T-cell (primary cell): ENCODE results near the gene SSRP1. TPM values are rescaled to one million over a fixed set of nuclear protein-coding genes. Genes with fewer than 3 reads are reported as not detected.
A peak's percentile ranks its signal among the peaks of the same experiment; 100 is the strongest.

Source experiments
- ATAC-seq, 4 experiments: fragments of 200-7000 bp in 3 of 4; fragments of 150-1000 bp in 1 of 4; cut with Tn5 transposase; replicated peaks in 1 of 4; 1 replicate in 3 of 4; 2 replicates in 1 of 4; pipeline ENCODE4 v1.10.0; 2021; ENCODE audit warnings: moderate library complexity in 3 of 4, mild to moderate bottlenecking in 2 of 4, moderate number of reproducible peaks in 1 of 4
- CTCF ChIA-PET, 2 donors: fragments of 300-600 bp; sonication (Branson Sonifier 250); formaldehyde crosslinking; loops; one replicate each; lab custom pipeline; 2022; ENCODE audit warnings: antibody characterized with exemption in 2 of 2; lab: Charles Lee
- POLR2A ChIA-PET, 2 donors: fragments of 300-600 bp; sonication (Branson Sonifier 250); formaldehyde crosslinking; loops; one replicate each; lab custom pipeline; 2022; ENCODE audit warnings: antibody characterized with exemption in 2 of 2; lab: Charles Lee
- DNase-seq, 35 experiments: peaks; one replicate each; pipeline versions ENCODE4 v3.0.0 to v3.0.0-alpha.2; 2013 to 2023
- H3K27ac ChIP-seq: one replicate; pipeline ENCODE4 v1.5.1; 2013; ENCODE audit warnings: low read length
- H3K27me3 ChIP-seq, 2 experiments: replicated peaks in 1 of 2; 1 replicate in 1 of 2; 2 replicates in 1 of 2; pipeline versions ENCODE4 v1.6.1 to v1.7.0; 2013; ENCODE audit warnings: low read length in 1 of 2, mixed read lengths in 1 of 2; ENCODE audit not compliant: control insufficient read depth in 2 of 2, insufficient read depth in 2 of 2; ENCODE audit errors: extremely low read depth in 1 of 2
- H3K36me3 ChIP-seq, 2 donors: 1 replicate in 1 of 2; 2 replicates in 1 of 2; pipeline versions ENCODE4 v1.6.1 to v1.7.0; 2013; ENCODE audit warnings: low read length in 1 of 2; ENCODE audit not compliant: control insufficient read depth in 2 of 2, insufficient read depth in 1 of 2; ENCODE audit errors: extremely low read depth in 1 of 2
- H3K4me1 ChIP-seq, 2 experiments: 1 replicate in 1 of 2; 2 replicates in 1 of 2; pipeline versions ENCODE4 v1.6.1 to v1.7.0; 2013; ENCODE audit warnings: low read length in 2 of 2, mixed read lengths in 1 of 2; ENCODE audit not compliant: insufficient read depth in 2 of 2, control insufficient read depth in 1 of 2; ENCODE audit errors: extremely low read depth in 1 of 2
- H3K4me3 ChIP-seq, 2 donors: 1 replicate in 1 of 2; 2 replicates in 1 of 2; pipeline versions ENCODE4 v1.5.1 to v1.7.0; 2013; ENCODE audit warnings: mild to moderate bottlenecking in 2 of 2, low read length in 1 of 2, moderate library complexity in 1 of 2; ENCODE audit not compliant: control insufficient read depth in 1 of 2; ENCODE audit errors: extremely low read depth in 1 of 2
- H3K9me3 ChIP-seq: 2 replicates; pipeline ENCODE4 v1.7.0; 2013
- H3K27ac Mint-ChIP-seq, 2 donors: one replicate each; pipeline ENCODE4 v1.8.0; 2020 to 2021; ENCODE audit warnings: mild to moderate bottlenecking in 2 of 2, mixed read lengths in 2 of 2
- H3K27me3 Mint-ChIP-seq, 2 donors: one replicate each; pipeline ENCODE4 v1.8.0; 2021 to 2022; ENCODE audit warnings: mixed read lengths in 2 of 2
- H3K36me3 Mint-ChIP-seq: one replicate; pipeline ENCODE4 v1.8.0; 2021; ENCODE audit warnings: mixed read lengths
- H3K4me1 Mint-ChIP-seq, 3 donors: one replicate each; pipeline ENCODE4 v1.8.0; 2020 to 2022; ENCODE audit warnings: mixed read lengths in 3 of 3, mild to moderate bottlenecking in 1 of 3
- H3K4me3 Mint-ChIP-seq, 3 donors: one replicate each; pipeline ENCODE4 v1.8.0; 2020 to 2022; ENCODE audit warnings: mild to moderate bottlenecking in 3 of 3, mixed read lengths in 3 of 3, moderate library complexity in 3 of 3
- H3K9me3 Mint-ChIP-seq, 3 donors: one replicate each; pipeline ENCODE4 v1.8.0; 2020 to 2022; ENCODE audit warnings: mixed read lengths in 3 of 3
- WGBS: methylation state at CpG from one replicate; pipeline ENCODE4 v1.1.5; 2013; ENCODE audit warnings: missing lambda C conversion rate; ENCODE audit not compliant: insufficient coverage; 5-methylcytosine and 5-hydroxymethylcytosine counted together
- total RNA-seq, 35 experiments: library from RNA in 6 of 35; stranded (reverse) in 6 of 35; fragments of 120-200 nt in 1 of 35; gene quantifications; one replicate each; pipeline versions ENCODE4 v1.2.1 to v1.2.4 and lab custom pipeline; 2013 to 2026

SSRP1 gene
- total RNA-seq, 5 donors from 2014 or later (not counting 1 experiment from before 2014, with no cell fraction given), result 50.2 to 78.1 (median 75.7) TPM

DNA sequence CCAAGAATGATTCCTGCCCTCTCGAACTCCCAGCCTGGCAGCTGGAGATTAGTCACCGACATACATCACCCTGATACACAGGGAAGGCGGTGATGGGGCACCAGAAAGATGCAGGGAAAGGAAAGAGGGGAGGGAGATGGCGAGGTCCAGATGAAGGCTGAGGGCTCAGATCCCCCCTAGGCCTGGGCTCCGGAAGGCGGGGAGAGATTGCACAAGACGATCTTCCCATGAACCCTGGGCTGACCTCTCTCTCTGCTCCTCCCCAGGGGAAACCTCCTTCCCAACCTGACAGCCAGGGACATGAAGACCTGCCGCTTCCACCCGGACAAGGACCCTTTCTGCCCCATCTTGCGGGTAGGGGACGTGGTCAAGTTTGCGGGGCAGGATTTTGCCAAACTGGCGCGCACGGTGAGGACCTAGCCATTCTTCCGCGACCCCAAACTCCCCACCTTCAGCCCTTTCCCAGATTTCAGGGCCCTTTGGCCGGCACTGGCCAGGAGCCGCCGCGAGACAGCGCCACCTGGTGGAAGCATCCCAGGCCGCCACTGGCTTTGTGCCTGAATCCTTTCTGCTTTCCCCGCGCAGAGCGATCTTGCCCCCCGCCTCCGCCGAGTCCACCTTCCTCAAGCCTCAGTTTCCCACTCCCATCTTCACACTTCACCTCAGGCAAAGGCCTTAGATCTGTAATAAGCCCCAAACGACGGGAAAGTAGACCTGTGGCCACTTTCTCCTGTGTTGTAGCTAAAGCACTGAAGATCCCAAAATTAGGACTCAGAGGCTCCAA lies 14.0 kb upstream of the SSRP1 start:
- Mint-ChIP-seq H3K27ac (no peak overlapping the region), H3K36me3 (no peaks in the 10 kb centered on the region), H3K4me1 (peaks cover 0 to 5% (median 5%) of the 10 kb centered on the region in 3 donors), H3K27me3 (peaks cover 6 to 9% of the 10 kb centered on the region in 2 donors), H3K4me3 (no peak overlapping the region), H3K9me3 (peaks cover 0 to 6% (median 0%) of the 10 kb centered on the region in 3 donors)
- Histone ChIP-seq H3K36me3 (no peaks in the 10 kb centered on the region), H3K4me3 (no peak overlapping the region), H3K9me3 (no peaks in the 10 kb centered on the region), H3K4me1 (peaks cover 0 to 11% of the 10 kb centered on the region in 2 experiments), H3K27ac (no peak overlapping the region), H3K27me3 (peaks cover 0 to 18% of the 10 kb centered on the region in 2 experiments)
- CTCF ChIA-PET, result interaction anchor here (0.6 to 1.3 kb wide), 7 partner anchors 13 to 1220 kb away, joined by 3 to 4 read pairs (median 4); no protein-coding TSS in a partner anchor
- POLR2A ChIA-PET, result no interaction called here
- peak in 31 of 35 experiments; percentile 11 to 75 (median 46) for DNase-seq
- WGBS, result 29% methylated on average over 26 of the region's 31 CpGs
- ATAC-seq, result peak in 3 of 4 experiments; percentile 44 to 64 (median 56)

GRCh38 chr11:57348636-57349313 lies 13.1 kb upstream of the SSRP1 start:
- no peaks in the 10 kb centered on the region for H3K36me3 ChIP-seq
- H3K4me3 Mint-ChIP-seq, result no peak overlapping the region
- no peaks in the 10 kb centered on the region for H3K9me3 ChIP-seq
- H3K27ac Mint-ChIP-seq, result no peak overlapping the region
- H3K9me3 Mint-ChIP-seq, result peaks cover 0 to 6% (median 0%) of the 10 kb centered on the region in 3 donors
- H3K4me1 Mint-ChIP-seq, result peaks cover 0 to 5% (median 5%) of the 10 kb centered on the region in 3 donors
- H3K27me3 Mint-ChIP-seq, result peaks cover 2 to 5% of the 10 kb centered on the region in 2 donors
- ChIA-PET POLR2A (no interaction called here), CTCF (interaction anchor here (0.7 to 0.8 kb wide), 4 partner anchors 14 to 492 kb away, joined by 3 to 14 read pairs (median 6); no protein-coding TSS in a partner anchor)
- WGBS, result 71% methylated on average over 5 of the region's 14 CpGs
- H3K27ac ChIP-seq, result no peak overlapping the region
- no peak overlapping the region for H3K4me3 ChIP-seq
- DNase-seq (no peak), ATAC-seq (no peak)
- H3K4me1 ChIP-seq, result peaks cover 0 to 11% of the 10 kb centered on the region in 2 experiments
- H3K27me3 ChIP-seq, result peaks cover 0 to 14% of the 10 kb centered on the region in 2 experiments
- H3K36me3 Mint-ChIP-seq, result no peaks in the 10 kb centered on the region

GRCh38 chr11:57348052-57348451 lies 12.4 kb upstream of the SSRP1 start:
- Mint-ChIP-seq H3K27ac (no peak overlapping the region), H3K27me3 (peaks cover under 1 to 5% of the 10 kb centered on the region in 2 donors), H3K9me3 (peaks cover 0 to 6% (median 0%) of the 10 kb centered on the region in 3 donors), H3K36me3 (no peaks in the 10 kb centered on the region), H3K4me3 (no peak overlapping the region), H3K4me1 (peaks cover 0 to 5% (median 5%) of the 10 kb centered on the region in 3 donors)
- no peak overlapping the region for H3K27ac ChIP-seq
- DNase-seq (no peak), ATAC-seq (no peak)
- H3K4me3 ChIP-seq, result no peak overlapping the region
- 80% methylated on average over 5 of the region's 7 CpGs for WGBS
- POLR2A ChIA-PET, result no interaction called here
- H3K27me3 ChIP-seq, result peaks cover 0 to 14% of the 10 kb centered on the region in 2 experiments
- no peaks in the 10 kb centered on the region for H3K9me3 ChIP-seq
- H3K4me1 ChIP-seq, result peaks cover 0 to 11% of the 10 kb centered on the region in 2 experiments
- no peaks in the 10 kb centered on the region for H3K36me3 ChIP-seq
- CTCF ChIA-PET, result interaction anchor here in 1 of 2 donors (0.7 kb wide), 1 partner anchor 430 kb away, joined by 3 read pairs; no protein-coding TSS in a partner anchor

GRCh38 chr11:57347336-57347735 lies 11.6 kb upstream of the SSRP1 start:
- Histone ChIP-seq H3K9me3 (no peaks in the 10 kb centered on the region), H3K27me3 (peaks cover 0 to 12% of the 10 kb centered on the region in 2 experiments), H3K4me3 (no peak overlapping the region), H3K27ac (no peak overlapping the region), H3K4me1 (peaks cover 0 to 11% of the 10 kb centered on the region in 2 experiments), H3K36me3 (no peaks in the 10 kb centered on the region)
- WGBS, result no CpG with 5 or more reads among the region's 9 CpGs
- no peaks in the 10 kb centered on the region for H3K36me3 Mint-ChIP-seq
- ChIA-PET CTCF (interaction anchor here (0.5 to 2.3 kb wide), 4 partner anchors 11 to 447 kb away, joined by 3 to 15 read pairs (median 3); partner anchors contain the start of gene SSRP1 (in 1 of the 2)), POLR2A (no interaction called here)
- DNase-seq, result no peak
- H3K4me1 Mint-ChIP-seq, result peaks cover 0 to 5% (median 5%) of the 10 kb centered on the region in 3 donors
- ATAC-seq, result no peak
- no peak overlapping the region for H3K27ac Mint-ChIP-seq
- no peak overlapping the region for H3K4me3 Mint-ChIP-seq
- peaks cover 0 to 6% (median 0%) of the 10 kb centered on the region in 3 donors for H3K9me3 Mint-ChIP-seq
- H3K27me3 Mint-ChIP-seq, result peaks cover 0 to 5% of the 10 kb centered on the region in 2 donors

GRCh38 chr11:57345555-57346211 lies 10.0 kb upstream of the SSRP1 start:
- H3K9me3 Mint-ChIP-seq, result no peaks in the 10 kb centered on the region
- WGBS, result 44% methylated on average over 5 of the region's 11 CpGs
- CTCF ChIA-PET, result interaction anchor here (0.5 to 2.3 kb wide), 34 partner anchors 10 to 1329 kb away, joined by 3 to 15 read pairs (median 4); partner anchors contain the start of genes BTBD18 (in 1 of the 2), SSRP1 (in 1 of the 2), TNKS1BP1 (in 1 of the 2) and UBE2L6 (in 1 of the 2)
- Histone ChIP-seq H3K4me1 (peaks cover 0 to 11% of the 10 kb centered on the region in 2 experiments), H3K9me3 (no peaks in the 10 kb centered on the region), H3K27ac (no peak overlapping the region), H3K27me3 (peaks cover 0 to 9% of the 10 kb centered on the region in 2 experiments), H3K36me3 (no peaks in the 10 kb centered on the region), H3K4me3 (no peak overlapping the region)
- peaks cover 0 to 5% (median 5%) of the 10 kb centered on the region in 3 donors for H3K4me1 Mint-ChIP-seq
- peak; percentile 20 to 86 (median 61) for DNase-seq
- no peak overlapping the region for H3K27ac Mint-ChIP-seq
- no peaks in the 10 kb centered on the region for H3K27me3 Mint-ChIP-seq
- POLR2A ChIA-PET, result interaction anchor here (0.6 to 1.2 kb wide), 3 partner anchors 213 to 401 kb away, joined by 3 to 10 read pairs (median 3); no protein-coding TSS in a partner anchor
- peak; percentile 78 to 89 (median 82) for ATAC-seq
- no peaks in the 10 kb centered on the region for H3K36me3 Mint-ChIP-seq
- no peak overlapping the region for H3K4me3 Mint-ChIP-seq
